ENCODE data around the gene MACROD1.

Gene MACROD1

GRCh38 chr11:64131683-64132190 is 34.2 kb downstream of the MACROD1 start:
- no peak for DNase-seq (ENCODE audit: low read depth)

DNA sequence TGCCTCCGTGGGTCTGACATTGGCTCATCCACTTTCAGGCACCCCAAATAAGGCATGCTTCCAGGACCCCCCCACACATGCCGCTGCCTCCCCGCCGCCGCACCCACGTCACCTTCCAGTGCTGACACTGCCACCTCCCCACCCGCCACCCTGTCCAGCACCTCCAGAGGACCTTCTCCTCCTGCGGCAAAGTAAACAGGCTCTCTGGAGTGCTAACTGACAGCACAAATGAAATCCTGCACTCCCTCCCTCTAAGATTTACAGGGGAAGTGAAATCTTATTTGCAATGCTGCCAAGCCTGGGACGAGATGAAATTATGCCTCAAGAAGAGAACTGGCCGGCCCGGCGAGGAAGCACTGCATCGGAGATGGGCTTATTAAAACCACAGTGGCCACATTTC is 35.3 kb downstream of the MACROD1 start:
- no peak for DNase-seq (ENCODE audit: low read depth)

GRCh38 chr11:64129403-64129802 is 36.5 kb downstream of the MACROD1 start:
- no peak for DNase-seq (ENCODE audit: low read depth)

DNA sequence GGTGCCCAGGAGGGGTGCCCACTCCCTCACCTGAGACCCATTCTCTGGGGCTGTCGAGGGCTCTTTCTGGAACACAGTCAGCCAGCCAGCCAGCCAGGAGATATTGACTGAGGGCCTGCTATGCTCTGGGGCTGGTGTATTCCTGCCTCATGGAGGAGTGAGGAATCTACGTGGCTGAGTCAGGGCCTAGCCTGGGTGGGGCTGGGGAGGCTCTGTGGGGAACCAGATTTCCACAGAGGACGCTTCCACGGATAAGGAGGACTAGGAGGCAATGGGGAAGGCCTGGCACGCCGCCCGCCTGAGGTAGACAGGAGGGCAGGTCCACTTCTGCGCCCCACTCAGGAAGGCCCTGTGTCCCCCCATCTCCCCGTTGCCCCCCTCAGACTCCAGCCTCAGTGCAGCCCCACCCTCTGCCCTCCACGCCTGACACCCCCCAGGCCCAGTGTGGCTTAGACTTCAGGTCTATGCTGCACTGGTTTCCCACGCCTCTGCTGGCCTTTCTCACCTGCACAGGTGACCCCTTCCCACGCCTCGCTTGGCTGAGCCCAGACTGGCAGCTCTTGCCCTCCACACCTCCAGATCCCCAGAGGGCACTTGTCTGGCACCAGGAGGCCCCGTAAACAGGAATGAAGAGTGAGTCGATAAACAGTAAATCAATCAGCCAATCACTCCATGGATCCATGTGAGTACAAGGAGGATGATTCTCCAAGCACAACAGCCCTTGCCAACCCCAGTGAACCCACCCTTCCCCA is 37.5 kb downstream of the MACROD1 start:
- DNase-seq (ENCODE audit: low read depth): no peak

GRCh38 chr11:64127267-64128072 is 38.4 kb downstream of the MACROD1 start:
- no peak for DNase-seq (ENCODE audit: low read depth)

DNA sequence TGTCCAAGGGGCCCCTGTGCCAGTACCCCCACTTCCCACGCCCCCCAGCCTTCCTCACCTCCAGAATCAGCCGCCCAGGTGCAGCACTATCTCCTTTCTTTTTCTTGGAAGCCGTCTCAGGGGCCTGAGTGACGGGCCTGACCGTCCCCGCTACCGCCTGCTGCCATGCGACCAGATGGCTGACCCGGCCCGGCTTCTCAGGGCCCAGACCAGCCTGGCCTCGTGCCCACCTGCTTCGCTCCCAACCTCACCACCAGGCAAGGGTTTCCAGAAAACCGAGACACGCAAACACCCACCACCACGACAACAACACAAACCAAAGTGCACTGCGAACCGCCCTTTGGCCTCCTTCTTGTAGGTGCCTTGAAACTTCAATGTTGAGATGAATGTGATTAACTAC is 39.1 kb downstream of the MACROD1 start:
- DNase-seq (ENCODE audit: low read depth): no peak

DNA sequence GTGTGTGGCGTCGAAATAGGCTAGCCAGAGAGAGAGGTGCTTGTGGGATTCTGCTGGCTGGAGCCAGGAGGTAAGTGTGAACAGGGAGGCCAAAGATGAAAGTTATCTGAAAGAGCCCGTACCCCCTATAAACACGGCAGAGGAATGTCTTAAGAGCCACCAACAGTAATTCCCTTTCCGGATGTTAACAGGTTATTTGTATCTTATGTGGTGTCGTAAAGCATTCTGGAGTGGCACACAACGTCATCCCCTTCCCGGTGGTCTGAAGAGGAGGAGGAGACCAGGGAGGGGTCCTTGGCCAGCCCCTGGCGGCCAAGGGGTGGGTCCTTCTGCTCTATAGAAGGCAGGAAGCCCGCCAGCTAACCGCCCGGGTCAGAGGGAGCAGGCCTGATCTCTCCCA is 39.5 kb downstream of the MACROD1 start:
- no peak for DNase-seq (ENCODE audit: low read depth)

DNA sequence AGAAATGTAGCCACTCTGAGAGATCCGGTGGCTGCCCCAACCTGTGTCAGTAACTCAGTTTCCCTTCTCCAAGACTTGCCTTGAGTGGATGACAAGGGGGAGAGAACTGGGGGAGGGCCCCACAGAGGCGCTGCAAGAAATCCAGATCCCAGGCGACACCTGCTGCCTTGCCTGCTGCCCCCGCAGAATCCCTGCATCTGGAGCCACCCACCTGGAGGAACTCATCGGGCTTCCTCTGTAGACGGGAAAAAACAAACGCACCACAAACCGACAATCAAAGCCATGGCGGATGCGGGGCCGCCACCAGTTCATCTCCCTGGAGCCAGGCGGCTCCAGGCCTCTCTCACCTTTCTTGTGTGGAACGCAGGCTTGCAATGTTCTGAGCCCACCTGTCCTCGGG is 40.2 kb downstream of the MACROD1 start:
- no peak for DNase-seq (ENCODE audit: low read depth)

- no peak for DNase-seq (ENCODE audit: low read depth)
These were observed 41.8 kb downstream of the MACROD1 start for GRCh38 chr11:64124147-64124546.

DNA sequence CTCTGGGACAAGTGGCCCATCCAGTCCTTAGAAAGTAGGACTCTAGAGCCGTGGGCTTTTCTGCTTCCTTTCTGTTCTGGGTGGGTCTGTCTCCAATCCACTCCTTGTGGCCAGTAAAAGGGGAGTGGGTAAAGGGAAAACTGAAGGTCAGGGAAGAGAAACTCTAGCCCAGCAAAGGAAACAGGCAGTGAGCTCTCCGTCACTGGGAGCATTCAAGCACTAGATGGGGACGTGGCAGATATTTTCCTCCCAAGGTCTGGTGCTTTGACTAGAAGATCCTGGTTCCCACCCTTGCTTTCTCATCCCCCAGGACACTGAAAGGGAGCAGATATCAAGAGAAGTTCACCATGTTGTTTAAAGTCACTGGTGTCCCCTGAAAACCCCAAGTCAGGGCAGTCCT is 42.2 kb downstream of the MACROD1 start:
- no peak for DNase-seq (ENCODE audit: low read depth)

DNA sequence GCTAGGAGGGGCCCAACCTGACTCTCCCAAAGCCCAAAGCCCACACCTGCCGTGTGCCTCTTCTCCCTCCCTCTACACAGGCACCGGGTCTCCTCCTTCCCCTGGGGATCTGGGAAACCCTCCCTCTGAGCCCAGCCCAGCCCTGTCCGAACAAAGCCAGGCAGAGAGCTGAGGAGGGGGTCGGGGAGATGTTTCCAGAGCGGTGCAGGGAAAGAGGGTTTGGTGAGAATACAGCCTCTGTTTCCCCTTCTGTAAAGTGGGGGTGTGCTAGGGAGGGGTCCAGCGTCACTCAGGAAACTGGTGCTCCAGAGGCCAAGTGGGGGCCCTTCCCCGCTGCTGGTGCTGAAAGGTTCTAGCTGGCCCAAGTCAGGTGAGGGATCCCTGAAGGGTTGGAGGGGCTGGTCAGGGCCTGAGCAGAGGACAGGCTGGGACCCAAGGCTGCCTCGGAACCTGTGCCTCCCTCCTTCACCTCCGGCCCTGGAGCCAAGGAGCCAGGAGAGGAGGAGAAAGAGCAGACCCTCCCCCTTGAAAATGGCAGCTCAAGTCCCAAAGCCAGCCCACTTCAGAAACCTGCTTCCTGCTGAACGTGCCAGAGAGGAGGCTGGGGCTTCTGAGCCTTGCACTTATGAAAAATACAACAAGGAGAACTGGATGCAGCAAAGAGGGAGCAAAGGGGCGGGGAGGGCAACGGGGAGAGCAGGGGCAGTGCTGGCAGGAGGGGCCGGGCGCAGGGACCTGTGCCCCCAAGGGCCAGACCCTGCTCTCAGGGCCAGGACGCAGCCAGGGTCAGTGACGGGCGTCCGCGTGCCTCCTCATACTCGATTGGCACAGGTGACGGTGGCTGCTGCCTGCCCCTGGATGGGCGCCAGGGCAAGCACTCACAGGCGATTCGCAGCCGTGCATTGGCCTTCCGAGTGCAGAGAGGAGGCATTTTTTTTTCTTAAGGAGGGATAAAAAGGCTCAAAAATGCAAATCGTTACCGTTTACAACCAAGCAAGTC is 43.2 kb downstream of the MACROD1 start:
- no peak for DNase-seq (ENCODE audit: low read depth)

GRCh38 chr11:64121663-64122410 is 44.1 kb downstream of the MACROD1 start:
- no peak for DNase-seq (ENCODE audit: low read depth)

DNA sequence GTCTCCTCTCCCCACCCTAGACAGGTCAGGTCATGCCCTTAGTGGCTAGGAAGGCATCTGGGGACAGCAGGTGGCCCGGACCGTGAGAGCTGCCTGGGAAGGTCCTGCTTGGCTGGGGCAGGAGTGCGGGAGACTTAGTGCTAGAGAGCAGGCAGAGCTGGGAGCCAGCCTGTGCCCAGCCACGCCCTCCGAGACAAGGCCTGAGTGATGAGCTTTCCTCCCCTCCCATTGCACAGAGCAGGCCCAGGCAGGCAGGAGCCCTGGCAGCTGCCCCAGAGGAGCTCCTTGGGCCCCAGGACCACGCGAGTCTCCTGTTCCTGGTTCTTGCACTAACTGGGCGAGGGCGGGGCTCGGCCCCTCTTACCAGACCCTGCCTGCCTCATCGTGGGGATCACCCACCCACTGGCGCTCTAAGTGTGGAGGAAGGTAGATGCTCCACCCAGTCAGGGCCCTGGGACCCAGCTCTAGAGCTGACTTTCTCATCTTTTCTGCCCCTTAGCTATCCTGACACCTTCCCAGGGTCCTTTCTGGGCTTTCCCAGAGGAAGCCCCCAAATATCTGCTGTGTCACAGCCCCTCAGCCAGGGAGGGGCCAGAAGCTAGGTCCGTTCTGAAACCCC is 44.9 kb downstream of the MACROD1 start:
- DNase-seq (ENCODE audit: low read depth): no peak

DNA sequence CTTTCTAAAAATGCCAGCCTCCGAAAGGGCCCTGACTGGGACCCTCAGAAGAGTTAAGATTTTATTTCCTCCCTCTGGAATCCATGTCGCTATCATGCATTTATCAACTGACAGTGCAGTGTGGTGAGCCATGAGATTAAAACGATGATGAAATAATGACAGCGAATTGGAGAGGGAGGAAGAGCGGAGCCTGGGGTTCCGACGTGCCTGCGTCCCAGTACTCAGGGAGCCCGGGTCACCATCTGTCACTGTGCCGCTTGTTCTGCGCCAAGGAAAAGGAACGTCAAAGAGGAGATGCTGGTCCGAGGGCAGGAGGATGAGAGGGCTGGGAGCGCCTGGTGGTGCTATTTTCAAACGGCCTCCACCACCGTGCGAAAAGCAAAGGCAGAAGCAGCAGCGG is 46.2 kb downstream of the MACROD1 start:
- DNase-seq (ENCODE audit: low read depth): no peak

- no peak for DNase-seq (ENCODE audit: low read depth)
These were observed 46.8 kb downstream of the MACROD1 start for GRCh38 chr11:64118876-64119665.

DNA sequence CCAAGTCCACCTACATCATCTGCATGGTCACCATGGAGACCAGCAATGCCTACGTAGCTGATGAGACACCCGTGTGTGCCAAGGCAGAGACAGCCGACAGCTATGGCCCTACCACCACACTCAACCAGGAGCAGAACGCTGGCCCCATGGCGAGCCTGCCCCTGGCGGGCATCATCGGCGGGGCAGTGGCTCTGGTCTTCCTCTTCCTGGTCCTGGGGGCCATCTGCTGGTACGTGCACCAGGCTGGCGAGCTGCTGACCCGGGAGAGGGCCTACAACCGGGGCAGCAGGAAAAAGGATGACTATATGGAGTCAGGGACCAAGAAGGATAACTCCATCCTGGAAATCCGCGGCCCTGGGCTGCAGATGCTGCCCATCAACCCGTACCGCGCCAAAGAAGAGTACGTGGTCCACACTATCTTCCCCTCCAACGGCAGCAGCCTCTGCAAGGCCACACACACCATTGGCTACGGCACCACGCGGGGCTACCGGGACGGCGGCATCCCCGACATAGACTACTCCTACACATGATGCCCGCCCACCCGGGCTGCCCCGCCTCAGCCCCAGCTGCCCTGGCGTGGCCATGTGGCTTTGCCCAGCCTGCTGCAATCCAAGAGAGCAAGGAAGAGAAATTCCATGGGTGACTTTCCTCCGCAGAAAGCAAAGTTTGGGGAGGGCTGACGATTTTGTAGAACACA is 48.0 kb downstream of the MACROD1 start:
- DNase-seq (ENCODE audit: low read depth): no peak

- DNase-seq (ENCODE audit: low read depth): no peak
These were observed 50.1 kb downstream of the MACROD1 start for GRCh38 chr11:64115531-64116522.

GRCh38 chr11:64114231-64114630 is 51.7 kb downstream of the MACROD1 start:
- no peak for DNase-seq (ENCODE audit: low read depth)

Data from activated T-helper 9 cell treated with anti-CD3 and anti-CD28 coated beads, Interleukin-2, amount 50 U/mL, for 16 hours (primary cell).